ENCODE data around the gene KRTAP1-4. TPM values are rescaled to one million over a fixed set of nuclear protein-coding genes. Genes with fewer than 3 reads are reported as not detected.
"Not testable (repeated sequence)": the region's sequence is repeated elsewhere in the genome, so short reads cannot be mapped to it uniquely, and the experiment has no call there.

The KRTAP1-4 gene
- total RNA-seq, 1 donor from 2014 or later: not detected

GRCh38 chr17:41046735-41047465 lies 16.9 kb upstream of the KRTAP1-4 start, which contains the start of gene KRTAP2-1:
KRTAP2-1 (minus strand) TSS chr17:41047316; CDS start chr17:41047267, 49 bp downstream.
- DNase-seq: not testable (repeated sequence)

DNA sequence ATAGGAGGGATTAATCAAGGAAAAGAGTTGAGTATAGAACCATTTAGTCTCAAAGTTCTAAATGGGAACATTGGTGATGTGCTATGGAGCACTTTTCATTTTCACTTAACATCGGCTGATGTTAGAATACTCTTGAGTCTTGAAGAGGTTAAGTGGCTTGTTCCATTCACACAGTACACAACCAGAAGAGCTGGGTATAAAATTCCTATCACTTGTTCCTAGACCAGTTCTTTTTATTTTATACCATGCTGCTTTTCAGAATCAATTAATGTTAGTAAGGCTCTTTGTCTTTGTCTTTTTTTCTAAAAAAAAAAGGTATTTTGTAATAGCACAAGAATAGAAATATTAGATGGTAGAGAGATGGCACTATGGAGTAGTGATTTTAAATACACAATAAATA lies 13.0 kb upstream of the KRTAP1-4 start:
- DNase-seq: no peak

DNA sequence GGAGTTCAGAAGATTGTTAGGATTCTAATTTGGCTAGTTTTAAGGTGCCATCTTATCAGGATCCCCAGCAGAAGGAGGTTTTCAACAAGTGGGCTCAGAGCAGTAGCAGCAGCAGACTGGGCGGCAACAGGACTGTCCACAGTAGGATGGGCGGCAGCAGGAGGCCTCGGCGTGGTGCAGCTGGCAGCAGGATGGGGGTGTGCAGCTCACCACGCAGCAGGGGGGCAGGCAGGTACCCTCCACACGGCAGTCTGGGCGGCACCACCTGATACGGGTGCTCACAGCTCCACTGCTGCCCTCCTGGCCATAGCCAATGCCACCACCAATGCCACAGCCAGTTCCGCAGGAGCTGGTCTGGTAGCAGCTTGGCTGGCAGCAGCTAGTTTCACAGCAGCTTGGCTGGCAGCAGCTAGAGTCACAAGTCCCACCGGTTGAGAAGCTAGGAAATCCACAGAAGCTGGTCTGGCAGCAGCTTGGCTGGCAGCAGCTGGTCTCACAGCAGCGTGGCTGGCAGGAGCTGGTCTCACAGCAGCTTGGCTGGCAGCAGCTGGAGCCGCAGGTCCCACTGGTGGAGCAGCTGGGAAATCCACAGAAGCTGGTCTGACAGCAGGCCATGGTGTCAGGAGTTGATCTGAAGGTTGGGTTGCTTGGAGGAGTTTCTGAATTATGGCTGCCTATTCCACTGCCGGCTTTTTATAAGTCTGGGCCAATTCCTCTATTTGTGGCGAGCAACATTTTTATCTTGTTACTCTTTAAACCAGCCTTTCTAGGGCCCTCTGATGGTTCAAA lies 11.0 kb upstream of the KRTAP1-4 start, which contains the start of gene KRTAP1-1:
Gene KRTAP1-1 (minus strand): TSS at position 668 of the 789 bp plus-strand sequence. CDS start 53 bp downstream, at position 615.
- not testable (repeated sequence) for DNase-seq

DNA sequence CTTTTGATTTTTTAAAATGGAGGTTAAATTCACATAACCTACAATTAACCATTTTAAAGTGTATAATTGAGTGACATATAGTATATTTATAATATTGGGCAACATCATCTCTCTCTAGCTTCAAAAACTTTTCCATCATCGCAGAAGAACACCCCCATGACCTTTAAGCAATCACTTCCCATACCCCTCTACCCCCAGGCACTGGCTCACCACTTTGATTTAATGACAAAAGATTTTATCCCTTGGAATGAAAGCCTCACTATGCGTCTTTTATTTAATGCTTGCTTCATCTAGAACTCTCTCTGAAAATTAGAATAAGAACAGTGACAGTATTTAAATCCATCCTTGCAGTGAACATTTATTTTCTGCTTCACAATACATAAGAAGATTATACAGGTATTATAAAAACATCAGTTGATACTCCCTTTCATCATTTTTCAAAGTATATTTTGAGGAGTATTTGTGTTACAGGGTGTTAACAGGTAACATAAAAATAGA lies 7.9 kb upstream of the KRTAP1-4 start:
- DNase-seq: no peak

DNA sequence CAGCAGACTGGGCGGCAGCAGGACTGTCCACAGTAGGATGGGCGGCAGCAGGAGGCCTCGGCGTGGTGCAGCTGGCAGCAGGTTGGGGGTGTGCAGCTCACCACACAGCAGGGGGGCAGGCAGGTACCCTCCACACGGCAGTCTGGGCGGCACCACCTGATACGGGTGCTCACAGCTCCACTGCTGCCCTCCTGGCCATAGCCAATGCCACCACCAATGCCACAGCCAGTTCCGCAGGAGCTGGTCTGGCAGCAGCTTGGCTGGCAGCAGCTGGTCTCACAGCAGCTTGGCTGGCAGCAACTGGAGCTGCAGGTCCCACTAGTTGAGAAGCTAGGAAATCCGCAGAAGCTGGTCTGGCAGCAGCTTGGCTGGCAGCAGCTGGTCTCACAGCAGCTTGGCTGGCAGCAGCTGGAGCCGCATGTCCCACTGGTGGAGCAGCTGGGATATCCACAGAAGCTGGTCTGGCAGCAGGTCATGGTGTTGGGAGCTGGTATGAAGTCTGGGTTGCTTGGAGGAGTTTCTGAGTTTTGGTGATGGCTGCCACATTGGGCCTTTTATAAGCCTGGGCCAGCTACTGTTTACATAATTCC lies 4.4 kb upstream of the KRTAP1-4 start, which contains the start of gene KRTAP1-3:
Gene KRTAP1-3 (minus strand): TSS at position 529 of the 590 bp plus-strand sequence. CDS start 53 bp downstream, at position 476.
- not testable (repeated sequence) for DNase-seq

DNA sequence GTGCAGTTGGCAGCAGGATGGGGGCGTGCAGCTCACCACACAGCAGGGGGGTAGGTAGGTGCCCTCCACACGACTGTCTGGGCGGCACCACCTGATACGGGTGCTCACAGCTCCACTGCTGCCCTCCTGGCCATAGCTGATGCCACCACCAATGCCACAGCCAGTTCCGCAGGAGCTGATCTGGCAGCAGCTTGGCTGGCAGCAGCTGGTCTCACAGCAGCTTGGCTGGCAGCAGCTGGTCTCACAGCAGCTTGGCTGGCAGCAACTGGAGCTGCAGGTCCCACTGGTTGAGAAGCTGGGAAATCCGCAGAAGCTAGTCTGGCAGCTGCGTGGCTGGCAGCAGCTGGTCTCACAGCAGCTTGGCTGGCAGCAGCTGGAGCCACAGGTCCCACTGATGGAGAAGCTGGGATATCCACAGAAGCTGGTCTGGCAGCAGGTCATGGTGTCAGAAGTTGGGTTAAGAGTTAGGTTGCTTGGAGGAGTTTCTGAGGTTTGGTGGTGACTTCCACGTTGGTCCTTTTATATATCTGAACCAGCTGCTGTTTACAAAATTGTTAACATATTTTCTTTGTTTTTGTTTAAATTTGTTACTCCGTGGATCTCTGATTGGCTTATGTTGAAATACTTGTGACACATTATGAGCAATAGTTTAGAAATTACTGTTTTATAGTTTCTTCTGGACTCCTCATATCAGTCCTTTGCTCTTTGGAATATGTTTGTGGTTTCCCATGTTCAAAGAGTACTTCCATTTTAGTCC lies 3.1 kb downstream of the KRTAP1-4 start, which contains the start of gene KRTAP1-5:
Gene KRTAP1-5 (minus strand): TSS at position 494 of the 757 bp plus-strand sequence. CDS start 53 bp downstream, at position 441.
- DNase-seq: no peak

- no peak for DNase-seq
Measured at GRCh38 chr17:41024697-41025096, 5.3 kb downstream of the KRTAP1-4 start.

DNA sequence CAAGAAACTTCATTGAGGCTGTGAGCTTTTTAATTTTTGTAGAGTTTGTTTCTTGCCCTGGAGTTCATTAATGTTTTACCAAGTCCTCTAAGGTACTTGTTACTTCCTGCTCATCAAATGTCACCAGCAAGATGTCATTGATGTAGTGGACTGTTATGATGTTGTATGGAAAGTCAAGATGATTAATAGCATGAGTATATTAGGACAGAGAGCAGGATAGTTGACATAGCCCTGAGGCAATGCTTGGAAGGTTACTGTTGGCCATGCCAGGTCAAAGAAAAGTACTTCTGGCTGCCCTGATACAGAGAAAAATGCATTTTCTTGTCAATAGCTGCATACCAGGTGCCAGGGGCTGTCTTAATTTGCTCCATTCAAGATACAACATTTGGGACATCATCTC lies 9.7 kb downstream of the KRTAP1-4 start:
- DNase-seq: no peak

DNA sequence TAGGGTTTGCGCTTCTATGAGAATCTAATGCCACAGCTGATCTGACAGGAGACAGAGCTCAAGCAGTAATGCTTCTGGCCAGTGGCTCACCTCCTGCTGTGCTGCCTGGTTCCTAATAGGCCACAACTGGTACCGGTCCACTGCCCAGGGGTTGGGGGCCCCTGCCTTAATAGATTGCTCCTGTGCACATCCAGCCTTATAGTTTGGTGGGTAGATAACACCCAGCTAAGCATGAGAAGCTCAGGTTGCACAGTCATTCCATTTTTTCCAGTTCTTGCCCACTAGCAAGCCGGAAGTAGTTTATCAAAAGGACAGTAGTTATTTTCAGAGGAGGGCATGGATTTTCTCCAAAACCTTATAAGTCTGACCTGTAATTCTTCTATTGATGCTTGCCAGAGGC lies 10.6 kb downstream of the KRTAP1-4 start:
- DNase-seq: no peak

DNA sequence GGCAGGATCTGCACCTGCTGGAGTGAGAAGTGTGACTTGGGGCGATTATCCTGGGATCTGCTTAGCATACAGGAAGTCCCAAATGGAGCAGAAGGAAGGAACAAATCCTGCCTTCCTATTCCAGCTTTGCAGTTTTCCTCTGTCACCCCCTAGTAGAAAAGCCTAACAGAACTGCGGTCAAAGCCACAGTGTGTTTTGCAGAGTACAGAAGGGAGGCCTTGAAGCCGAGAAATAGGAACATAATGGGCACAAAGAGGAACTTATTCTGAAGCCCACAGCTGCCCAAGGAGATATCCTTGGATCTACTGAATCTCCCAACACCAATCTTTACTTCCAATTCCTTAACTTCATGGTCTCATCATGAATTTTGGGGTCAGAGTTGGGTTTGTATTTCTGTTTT lies 11.5 kb downstream of the KRTAP1-4 start:
- no peak for DNase-seq

GRCh38 chr17:41016578-41017215 lies 13.3 kb downstream of the KRTAP1-4 start:
- DNase-seq: no peak

GRCh38 chr17:41015454-41015853 lies 14.5 kb downstream of the KRTAP1-4 start:
- DNase-seq: no peak

DNA sequence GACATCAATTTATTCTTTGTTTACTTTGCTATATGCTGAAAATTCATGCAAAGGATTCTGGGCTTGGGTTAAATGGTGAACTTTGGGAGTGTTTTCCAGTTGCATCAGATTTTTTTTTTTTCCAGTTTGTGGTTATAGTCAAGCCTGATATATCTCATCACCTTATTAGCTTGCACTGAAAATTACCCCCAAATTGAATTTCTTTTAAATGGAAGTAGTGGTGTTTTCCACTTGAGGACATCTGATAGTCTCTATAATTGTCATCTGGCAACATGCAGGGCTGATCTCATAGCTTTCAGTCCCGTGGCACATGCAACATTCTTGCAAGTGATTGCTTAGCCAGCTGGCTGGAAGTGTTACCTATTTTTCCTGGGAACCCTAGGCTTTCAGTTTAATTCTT lies 16.4 kb downstream of the KRTAP1-4 start:
- no peak for DNase-seq

DNA sequence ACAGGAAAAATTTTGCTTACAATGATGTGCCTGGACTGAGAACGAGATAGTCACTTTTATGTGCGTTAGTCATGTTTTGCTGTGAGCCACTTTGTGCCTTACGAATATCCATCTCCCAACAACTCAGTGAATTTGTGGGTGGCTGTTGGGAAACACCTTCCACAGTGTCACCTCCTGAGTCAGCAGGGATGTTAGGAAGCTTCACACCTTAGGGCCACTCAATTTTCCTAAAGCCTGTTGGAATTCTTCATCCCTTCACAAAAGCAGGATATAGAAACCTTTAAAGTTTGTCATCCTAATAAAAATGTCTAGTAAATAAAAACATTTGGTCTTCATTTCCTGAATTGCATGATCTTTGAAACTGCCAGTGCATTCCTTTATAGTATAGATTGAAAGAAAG lies 16.8 kb downstream of the KRTAP1-4 start:
- DNase-seq: no peak

- DNase-seq: no peak
Measured at GRCh38 chr17:41012326-41013120, 17.5 kb downstream of the KRTAP1-4 start.

DNA sequence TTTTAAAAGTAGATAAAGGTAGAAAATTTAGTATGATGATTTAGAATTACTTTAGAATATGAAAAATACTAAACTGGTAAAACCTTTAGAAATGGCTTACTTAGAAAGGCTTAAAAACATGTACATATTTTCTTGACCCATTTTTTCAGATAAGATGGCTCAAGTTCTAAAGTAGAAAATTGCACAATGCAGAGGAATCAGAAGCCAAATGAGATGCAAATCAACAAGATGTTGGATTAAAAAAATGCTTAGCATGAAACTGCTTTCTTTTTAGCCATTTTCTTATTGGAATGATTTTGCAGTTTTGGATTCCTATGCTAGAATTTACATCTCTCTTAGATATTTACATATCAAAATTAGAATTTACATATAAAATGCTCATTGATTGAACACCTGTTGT lies 19.6 kb downstream of the KRTAP1-4 start:
- no peak for DNase-seq

- no peak for DNase-seq
Measured at GRCh38 chr17:41009936-41010335, 20.1 kb downstream of the KRTAP1-4 start.

- no peak for DNase-seq
Measured at GRCh38 chr17:41009301-41009760, 20.7 kb downstream of the KRTAP1-4 start.

- DNase-seq: no peak
Measured at GRCh38 chr17:41008811-41009210, 21.2 kb downstream of the KRTAP1-4 start, which contains the start of gene KRTAP3-1. KRTAP3-1 (minus strand) TSS chr17:41009128; CDS start chr17:41009074, 54 bp downstream.

DNA sequence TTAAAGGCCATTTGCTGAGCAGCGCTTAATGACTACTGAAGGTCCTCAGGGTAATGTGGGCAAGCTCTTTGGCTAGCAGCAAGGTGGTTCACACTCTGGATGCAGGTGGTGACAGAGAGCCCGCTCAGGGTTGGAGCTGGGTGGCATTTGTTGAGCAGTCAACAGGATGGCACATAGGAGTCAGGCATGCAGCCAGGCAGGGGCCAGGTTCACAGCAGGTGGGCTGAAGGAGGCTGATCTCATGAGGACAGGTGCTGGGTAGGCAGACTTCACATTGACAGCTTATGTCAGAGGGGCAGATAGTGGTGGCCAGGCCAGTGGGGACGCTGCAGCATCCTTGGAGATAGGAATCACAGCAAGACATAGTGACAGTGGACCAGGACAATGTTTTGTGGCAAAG lies 25.6 kb downstream of the KRTAP1-4 start:
- no peak for DNase-seq

Measured in dermis blood vessel endothelial cell (primary cell).